ENCODE data around the gene MT1M.
A peak's percentile ranks its signal among the peaks of the same experiment; 100 is the strongest.
"Not testable (repeated sequence)": the region's sequence is repeated elsewhere in the genome, so short reads cannot be mapped to it uniquely, and the experiment has no call there.

The MT1M gene

DNA sequence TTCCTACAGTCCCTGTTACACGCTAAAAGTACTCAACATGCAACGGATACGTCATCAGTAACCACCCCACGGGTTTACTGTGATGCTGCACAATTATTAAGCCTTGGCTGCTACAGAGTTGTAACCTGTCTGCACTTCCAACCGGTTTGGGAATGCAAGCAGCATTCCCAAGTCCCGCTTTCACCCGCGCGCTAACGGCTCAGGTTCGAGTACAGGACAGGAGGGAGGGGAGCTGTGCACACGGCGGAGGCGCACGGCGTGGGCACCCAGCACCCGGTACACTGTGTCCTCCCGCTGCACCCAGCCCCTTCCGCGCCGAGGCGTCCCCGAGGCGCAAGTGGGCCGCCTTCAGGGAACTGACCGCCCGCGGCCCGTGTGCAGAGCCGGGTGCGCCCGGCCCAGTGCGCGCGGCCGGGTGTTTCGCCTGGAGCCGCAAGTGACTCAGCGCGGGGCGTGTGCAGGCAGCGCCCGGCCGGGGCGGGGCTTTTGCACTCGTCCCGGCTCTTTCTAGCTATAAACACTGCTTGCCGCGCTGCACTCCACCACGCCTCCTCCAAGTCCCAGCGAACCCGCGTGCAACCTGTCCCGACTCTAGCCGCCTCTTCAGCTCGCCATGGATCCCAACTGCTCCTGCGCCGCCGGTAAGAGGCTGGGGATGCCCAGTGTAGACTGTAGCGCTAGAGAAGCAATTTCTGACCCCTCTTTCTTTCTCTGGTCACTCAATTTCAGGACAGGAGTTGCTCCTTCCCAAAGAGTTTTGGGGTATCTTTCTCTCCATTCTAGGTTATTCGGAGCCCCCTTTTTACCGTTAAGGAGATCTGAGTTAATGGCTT, 24.2 kb upstream of the MT1M start, which contains the start of gene MT2A:
TSS of gene MT2A (plus strand) at position 542 of the 833 bp plus-strand sequence. CDS start at position 614, 72 bp downstream.
- FAIRE-seq (peak; percentile 54), DNase-seq (ENCODE audit: insufficient read length, low spot score) (peak; percentile 83)

DNA sequence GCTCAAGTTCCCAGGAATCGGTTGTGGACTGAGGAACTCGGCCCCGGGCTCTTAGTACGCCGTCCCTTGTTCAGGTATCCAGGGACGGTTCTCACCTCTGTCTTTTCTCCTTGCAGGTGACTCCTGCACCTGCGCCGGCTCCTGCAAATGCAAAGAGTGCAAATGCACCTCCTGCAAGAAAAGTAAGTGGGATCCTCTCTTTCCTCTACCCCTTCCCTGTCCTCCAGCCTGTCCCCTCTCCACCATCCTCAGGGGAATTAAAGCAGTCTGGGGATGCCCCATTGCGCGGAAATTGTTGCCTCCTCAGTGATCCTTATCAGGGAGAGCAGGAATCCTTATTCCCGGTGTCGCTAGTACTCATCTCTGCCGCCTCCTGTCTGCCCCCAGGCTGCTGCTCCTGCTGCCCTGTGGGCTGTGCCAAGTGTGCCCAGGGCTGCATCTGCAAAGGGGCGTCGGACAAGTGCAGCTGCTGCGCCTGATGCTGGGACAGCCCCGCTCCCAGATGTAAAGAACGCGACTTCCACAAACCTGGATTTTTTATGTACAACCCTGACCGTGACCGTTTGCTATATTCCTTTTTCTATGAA, 23.5 kb upstream of the MT1M start:
- DNase-seq (ENCODE audit: insufficient read length, low spot score) (no peak), FAIRE-seq (no peak)

DNA sequence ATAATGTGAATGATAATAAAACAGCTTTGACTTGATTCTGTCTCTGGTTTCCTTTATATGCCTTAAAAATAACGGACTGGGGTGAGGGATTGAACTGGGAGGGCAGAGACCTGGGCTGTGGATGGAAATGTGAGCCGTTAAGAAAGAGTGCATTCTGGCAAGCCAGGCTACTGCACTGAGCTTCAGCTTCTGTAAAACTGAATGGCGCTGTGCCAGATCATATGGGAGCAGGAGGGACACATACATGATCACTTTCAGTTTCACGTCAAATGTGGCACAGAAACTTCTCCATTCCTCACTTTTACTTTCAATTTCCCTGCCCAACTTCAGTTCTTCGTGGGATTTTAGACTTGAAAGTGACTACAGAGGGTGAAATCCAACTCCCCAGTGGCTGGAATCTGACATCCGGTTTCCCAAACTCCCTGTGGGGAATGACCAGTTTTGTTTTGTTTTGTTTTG, 23.0 kb upstream of the MT1M start:
- DNase-seq (ENCODE audit: insufficient read length, low spot score) (no peak), FAIRE-seq (no peak)

DNA sequence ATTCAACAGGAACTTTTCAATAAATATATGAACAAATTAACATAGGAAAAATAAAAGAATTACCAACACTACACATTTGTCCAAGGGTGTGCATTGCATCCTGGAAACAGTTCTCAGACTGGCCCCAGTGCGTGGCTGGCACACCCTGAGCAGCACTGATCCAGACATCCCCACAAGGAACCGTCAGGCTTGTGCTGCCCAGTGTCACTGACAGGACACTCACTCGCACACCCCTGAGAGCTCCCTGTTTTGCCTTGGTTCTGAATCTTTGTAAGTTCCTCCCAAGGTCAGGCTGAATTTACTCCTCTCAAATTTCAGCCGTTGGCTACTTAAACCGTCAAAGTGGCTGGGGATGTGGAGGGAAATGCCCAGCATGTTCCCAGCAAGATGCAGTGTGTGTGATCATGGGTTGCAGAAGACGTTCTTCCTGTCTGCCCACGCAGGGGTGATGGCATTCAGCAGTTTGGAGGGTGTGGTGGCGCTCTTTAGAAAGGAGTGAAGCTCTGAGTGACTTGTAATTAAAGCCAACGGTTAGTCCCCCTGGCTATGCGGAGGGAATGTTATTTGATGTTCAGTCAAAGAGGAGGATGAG, 22.3 kb upstream of the MT1M start:
- FAIRE-seq (peak; percentile 69), DNase-seq (ENCODE audit: insufficient read length, low spot score) (no peak)

DNA sequence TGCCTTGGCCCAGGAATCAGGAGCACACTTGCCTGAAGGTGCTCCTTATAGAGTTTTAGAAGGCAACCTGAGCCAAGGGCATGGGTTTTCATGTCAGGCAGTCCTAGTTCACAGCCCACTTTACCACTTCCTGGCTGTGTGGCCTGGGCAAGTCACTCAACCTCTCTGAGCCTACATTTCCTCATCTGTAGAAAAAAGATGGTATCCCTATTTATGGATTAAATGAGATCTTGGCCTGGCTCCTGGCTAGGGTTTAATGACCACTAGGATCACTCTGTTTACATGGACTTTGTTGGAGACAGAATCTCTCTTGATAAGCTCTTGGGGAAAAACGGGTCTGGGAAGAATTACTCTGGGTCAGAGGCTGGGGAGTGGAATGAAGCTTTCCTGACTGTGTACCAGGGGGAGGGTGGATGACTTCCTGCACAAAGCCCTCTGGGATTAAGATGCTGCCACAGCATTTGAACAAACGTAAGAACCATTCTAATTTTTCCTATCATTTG, 21.8 kb upstream of the MT1M start:
- FAIRE-seq (no peak), DNase-seq (ENCODE audit: insufficient read length, low spot score) (no peak)

DNA sequence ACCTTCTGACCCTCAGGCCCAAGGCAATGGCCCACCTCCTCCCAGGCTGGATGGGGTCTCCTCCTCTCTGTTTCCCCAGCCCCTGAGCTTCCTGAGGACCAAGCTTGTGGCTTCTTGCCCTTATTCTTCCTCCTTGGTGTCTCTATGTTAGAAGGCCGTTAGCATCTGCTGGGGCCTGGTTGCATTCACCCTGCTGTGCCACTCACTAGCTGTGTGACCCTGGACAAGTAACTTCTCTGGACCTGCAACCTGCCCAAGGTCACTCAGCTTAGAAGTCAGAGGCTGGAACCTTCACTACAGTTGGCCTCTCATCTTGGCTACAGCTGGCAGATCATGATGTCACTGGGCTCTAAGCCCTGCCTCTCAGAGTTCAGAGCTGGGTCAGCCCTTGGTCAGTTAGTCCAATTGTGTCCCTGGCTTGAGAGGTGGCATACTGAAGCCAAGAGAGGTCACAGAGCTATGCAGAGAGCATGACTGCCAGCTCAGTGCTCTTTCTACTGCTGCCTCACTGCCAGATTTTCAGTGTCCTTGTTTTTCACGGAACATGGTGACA, 21.1 kb upstream of the MT1M start:
- no peak for DNase-seq (ENCODE audit: insufficient read length, low spot score)
- FAIRE-seq: no peak

DNA sequence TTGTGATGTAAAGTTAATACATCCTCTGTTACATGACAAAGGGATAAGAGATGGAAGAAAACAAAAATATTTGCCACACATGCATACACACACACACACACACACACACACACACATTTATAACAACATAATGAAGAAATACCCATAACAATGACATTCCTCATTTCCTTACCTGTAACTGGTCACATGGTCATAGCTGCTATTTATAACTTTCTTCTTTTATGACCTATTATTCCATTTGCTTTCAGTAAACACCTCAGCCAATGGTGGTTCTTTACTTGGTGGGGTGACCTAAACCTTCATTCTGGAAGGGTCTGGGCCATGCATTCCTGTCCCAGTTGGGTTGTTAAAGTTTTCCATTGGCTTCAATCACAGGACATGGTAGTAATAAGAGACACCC, 18.8 kb upstream of the MT1M start:
- FAIRE-seq (no peak), DNase-seq (ENCODE audit: insufficient read length, low spot score) (no peak)

DNA sequence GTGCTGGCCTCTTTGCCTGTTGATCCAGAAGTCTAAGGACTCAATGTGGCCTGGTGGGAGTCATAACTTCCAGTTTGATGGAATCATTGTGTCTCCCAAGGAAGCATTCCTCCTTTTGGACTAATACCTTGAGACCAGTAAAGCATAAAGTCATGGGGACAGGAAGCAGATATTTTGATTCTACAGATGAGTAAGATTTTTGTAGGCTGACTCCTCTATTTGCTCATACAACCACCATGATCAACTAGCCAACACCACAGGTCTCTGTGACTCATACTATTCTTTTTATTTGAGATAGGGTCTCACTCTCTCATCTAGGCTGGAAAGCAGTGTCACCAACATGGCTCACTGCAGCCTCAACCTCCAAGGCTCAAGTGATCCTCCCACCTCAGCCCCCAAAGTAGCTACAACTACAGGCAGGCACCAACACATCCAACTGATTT, 17.9 kb upstream of the MT1M start:
- peak; percentile 13 for FAIRE-seq
- no peak for DNase-seq (ENCODE audit: insufficient read length, low spot score)

DNA sequence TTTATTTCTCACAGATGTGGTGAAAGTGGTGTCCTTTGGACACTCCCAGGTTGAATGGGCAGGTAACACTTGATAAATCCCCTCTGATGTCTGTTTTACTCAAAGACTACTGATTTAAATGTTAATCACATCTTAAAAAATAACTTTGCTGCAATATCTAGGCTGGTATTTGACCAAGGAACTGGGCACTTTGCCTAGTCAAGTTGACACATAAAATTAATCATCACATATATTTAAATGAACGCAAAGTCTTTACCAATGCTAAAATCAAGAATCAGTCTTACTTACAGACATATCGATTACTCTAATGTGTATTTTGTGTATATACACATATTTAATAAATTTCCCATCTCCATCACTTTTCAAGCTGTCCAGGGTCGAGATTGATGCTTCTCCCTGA, 17.1 kb upstream of the MT1M start:
- no peak for FAIRE-seq
- no peak for DNase-seq (ENCODE audit: insufficient read length, low spot score)

DNA sequence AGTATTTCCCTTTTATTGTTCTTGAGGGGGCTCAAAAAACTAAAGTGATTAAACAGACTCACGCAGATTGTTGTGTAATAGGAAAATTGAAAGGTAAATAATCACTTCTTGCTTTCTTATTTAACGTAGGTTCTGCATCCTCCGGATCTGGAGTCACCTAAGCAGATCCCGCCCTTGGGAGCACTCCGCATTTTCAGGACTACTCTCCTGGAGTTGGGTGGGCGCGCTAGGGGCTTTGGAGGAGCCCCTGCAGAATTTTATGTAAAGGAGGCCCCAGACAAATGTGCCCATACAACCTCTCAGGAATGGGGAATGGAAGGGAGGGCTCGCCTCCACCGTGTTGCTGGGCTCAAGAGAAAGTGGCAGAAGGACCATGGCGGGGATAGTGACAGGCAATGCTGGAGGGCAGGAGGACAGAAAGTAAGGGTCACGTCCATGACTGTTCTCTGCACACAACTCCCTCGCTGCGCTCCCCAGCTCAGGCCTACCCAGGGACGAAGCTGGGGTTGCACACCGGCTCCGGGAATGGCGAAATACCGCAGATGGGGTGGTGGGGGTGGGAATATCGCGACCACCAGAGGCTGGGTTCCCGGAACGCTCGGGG, 15.7 kb upstream of the MT1M start:
- no peak for DNase-seq (ENCODE audit: insufficient read length, low spot score)
- no peak for FAIRE-seq

DNA sequence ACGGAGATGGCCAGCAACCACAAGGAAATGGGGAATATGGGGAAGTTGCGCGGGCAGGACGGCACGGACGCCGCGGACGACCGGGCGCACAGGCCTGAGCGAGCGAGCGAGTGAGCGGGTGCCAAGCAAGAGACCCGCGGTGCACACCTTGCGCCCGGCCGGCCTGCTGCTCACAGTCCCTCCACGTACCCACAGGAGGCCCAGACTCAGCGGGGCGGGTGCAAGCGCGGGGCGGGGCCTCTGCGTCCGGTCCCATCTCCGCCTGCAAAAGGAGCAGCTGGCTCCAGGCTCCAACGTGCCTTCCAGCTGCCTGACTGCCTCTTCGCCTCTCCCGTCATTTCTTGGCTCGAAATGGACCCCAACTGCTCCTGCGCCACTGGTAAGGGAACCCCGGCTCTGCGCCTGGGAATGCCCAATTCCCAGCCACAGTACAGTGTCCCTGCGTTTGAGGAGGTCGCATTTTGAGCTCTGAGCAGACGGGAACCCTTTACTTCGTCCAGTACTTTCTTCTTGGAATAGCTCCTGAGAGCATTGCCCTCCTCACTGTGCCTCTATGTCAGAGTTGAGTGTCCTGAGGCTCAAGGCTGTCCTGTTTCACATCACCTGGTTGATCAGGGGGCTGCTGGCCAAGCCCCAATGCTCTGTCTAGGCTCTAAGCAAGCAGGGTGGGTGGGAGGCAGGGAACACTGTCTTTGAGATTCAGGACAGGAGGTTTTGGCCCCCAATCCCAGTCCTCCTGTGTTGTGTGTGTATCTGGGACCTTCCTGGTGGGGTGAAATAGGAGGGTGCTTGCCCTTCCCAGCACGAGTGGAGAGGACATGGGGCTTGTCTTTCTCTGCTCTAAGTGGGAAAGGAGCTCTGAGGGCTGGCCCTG, 15.0 kb upstream of the MT1M start:
- FAIRE-seq (no peak), DNase-seq (ENCODE audit: insufficient read length, low spot score) (no peak)

DNA sequence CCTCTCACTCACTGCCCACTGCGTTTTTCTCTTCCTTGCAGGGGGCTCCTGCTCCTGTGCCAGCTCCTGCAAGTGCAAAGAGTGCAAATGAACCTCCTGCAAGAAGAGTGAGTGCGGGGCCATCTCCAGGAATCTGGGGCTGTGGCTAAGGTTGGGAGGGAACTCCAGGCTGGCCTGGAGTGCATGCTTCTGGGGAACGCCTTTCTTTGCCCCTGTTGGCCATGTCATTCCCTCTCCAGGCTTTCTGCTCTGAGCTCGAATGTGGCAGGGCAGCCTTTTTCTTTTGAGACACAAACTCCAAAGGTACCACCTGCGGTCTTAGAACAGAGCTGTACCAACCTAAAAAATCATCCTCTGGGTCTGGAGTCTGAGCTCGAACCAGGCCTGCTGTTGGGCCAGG, 14.3 kb upstream of the MT1M start:
- FAIRE-seq (no peak), DNase-seq (ENCODE audit: insufficient read length, low spot score) (no peak)

DNA sequence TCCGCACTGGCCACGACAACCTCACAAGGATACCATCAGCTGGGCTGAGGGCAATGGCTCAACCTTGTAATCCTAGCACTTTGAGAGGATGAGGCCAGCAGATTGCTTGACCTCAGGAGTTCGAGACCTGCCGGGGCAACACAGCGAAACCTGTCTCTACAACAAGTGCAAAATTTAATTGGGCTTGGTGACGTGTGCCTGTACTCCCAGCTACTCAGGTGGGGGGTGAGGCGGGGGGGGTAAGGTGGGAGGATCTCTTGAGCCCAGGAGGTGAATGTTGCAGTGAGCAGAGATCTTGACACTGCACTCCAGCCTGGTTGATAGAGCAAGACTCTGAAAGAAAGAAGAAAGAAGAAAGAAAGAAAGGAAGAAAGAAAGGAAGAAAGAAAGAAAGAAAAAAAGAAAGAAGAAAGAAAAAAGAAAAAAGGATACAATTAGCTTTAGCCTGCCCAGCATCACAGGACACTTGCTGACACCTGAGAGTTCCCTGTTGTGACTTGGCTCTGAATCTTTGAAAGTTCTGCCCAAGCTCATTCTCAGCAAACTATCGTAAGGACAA, 12.0 kb upstream of the MT1M start:
- DNase-seq (ENCODE audit: insufficient read length, low spot score) (no peak), FAIRE-seq (no peak)

DNA sequence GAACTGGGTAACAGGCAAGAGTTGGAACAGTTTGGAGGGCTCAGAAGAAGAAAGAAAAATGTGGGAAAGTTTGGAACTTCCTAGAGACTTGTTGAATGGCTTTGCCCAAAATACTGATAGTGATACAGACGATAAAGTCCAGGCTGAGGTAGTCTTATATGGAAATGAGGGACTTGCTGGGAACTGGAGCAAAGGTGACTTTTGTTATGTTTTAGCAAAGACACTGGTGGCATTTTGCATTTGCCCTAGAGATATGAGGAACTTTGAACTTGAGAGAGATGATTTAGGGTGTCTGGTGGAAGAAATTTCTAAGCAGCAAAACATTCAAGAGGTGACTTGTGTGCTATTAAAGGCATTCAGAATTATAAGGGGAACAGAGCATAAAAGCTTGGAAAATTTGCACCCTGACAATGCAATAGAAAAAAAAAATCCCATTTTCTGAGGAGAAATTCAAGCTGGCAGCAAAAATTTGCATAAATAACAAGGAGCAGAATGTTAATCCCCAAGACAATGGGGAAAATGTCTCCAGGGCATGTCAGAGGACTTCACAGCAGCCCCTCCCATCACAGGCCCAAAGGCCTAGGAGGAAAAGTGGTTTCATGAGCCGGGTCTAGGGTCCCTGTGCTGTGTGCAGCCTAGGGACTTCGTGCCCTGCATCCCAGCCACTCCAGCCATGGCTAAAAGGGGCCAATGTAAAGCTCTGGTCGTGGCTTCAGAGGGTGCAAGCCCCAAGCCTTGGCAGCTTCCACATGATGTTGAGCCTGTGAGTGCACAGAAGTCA, 10.6 kb upstream of the MT1M start:
- DNase-seq (ENCODE audit: insufficient read length, low spot score); FAIRE-seq: not testable (repeated sequence)

DNA sequence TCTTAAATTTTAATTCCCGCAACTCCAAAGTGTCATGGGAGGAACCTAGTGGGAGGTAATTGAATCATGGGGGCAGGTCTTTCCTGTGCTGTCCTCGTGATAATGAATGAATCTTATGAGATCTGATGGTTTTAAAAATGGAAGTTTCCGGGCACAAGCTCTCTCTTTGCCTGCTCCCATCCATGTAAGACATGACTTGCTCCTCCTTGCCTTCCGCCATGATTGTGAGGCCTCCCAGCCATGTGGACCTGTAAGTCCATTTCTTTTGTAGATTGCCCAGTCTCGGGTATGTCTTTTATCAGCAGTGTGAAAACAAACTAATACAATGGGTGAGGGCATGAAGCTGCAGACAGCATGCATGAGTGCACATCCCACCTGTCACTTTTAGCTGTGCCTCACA, 9.3 kb upstream of the MT1M start:
- DNase-seq (ENCODE audit: insufficient read length, low spot score); FAIRE-seq: not testable (repeated sequence)

DNA sequence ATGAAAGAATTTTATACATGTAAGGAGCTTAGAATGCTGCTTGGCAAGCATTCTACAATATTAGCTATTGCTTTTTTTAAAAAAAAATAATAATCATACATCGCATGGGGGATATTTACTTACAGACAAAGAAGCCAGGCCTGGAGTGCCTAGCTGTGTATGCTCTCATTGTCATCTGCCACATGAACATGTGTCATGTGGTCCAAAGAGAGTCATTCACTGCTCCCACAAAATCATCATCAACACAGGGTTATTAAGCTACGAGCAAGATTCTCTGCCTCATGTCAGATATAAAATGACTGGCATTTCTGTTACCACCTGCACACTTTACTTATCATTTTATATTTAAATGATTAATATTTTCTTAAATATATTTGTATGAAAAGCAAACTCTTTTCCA, 8.8 kb upstream of the MT1M start:
- DNase-seq (ENCODE audit: insufficient read length, low spot score) (no peak), FAIRE-seq (no peak)

DNA sequence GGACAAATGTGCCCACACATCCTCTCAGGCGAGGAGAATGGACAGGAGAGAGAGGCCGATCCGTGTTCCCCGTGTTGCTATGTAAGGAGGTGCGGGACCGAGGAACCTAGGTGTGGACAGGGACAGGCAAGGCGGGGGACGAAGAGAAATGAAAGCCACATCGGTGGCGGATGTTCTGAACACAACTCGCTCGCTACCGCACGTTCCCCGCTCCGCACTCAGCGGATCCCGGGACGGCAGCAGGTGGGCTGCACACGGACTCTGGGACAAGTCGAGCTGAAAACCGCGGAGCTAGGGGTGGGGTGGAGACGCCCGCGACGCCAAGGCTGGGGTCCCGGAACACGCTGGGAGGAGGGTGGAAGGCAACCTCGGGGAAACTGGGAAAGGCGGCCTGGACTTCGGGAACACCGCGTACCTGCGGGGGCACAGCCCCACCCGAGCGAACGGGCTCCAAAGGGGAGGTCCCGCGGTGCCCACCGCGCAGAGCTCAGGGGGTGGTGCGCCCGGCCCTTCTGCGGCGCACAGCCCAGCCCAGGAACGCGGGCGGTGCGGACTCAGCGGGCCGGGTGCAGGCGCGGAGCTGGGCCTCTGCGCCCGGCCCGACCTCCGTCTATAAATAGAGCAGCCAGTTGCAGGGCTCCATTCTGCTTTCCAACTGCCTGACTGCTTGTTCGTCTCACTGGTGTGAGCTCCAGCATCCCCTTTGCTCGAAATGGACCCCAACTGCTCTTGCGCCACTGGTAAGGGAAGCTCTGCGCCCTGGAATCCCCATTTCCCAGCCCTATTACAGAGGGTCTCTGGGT, 7.1 kb upstream of the MT1M start, which contains the start of gene MT1E:
TSS of gene MT1E (plus strand) at position 642 of the 803 bp plus-strand sequence. CDS start at position 713, 71 bp downstream.
- FAIRE-seq (peak; percentile 9), DNase-seq (ENCODE audit: insufficient read length, low spot score) (no peak)

Measured in HTR-8/SVneo (cell line).